Upper lobe of right lung (tissue), 1 donor: ENCODE data around the gene NFIC. TPM values are rescaled to one million over a fixed set of nuclear protein-coding genes. Genes with fewer than 3 reads are reported as not detected.
"Not testable (repeated sequence)": the region's sequence is repeated elsewhere in the genome, so short reads cannot be mapped to it uniquely, and the experiment has no call there.

ENCODE experiments used
- ATAC-seq: fragments of 200-7000 bp; cut with Tn5 transposase; one replicate; pipeline ENCODE4 v1.9.1; 2020; ENCODE audit warnings: mild to moderate bottlenecking, moderate library complexity
- DNase-seq: peaks from one replicate; pipeline ENCODE4 v3.0.0-alpha.2; 2020
- H3K27ac ChIP-seq: fragments of 200-600 bp; one replicate; pipeline ENCODE4 v1.8.0; 2022
- H3K27me3 ChIP-seq: fragments of 200-600 bp; one replicate; pipeline ENCODE4 v1.8.0; 2022; ENCODE audit warnings: mild to moderate bottlenecking
- H3K36me3 ChIP-seq: fragments of 200-600 bp; one replicate; pipeline ENCODE4 v1.8.0; 2022
- H3K4me1 ChIP-seq: fragments of 200-600 bp; one replicate; pipeline ENCODE4 v1.8.0; 2022
- H3K4me3 ChIP-seq: fragments of 200-600 bp; one replicate; pipeline ENCODE4 v1.8.0; 2022; ENCODE audit warnings: mild to moderate bottlenecking
- H3K9me3 ChIP-seq: fragments of 200-600 bp; one replicate; pipeline ENCODE4 v1.8.0; 2022
- CTCF ChIP-seq: fragments of 200-600 bp; IDR thresholded peaks from one replicate; pipeline ENCODE4 v1.8.0; 2022; ENCODE audit warnings: antibody characterized with exemption
- intact Hi-C: fragments of 100-400 bp; cut with DNase I; formaldehyde crosslinking; loops from one replicate; pipeline ENCODE4 v1.11.0; 2022
- total RNA-seq: library from RNA; stranded (reverse); fragmentation: NEBNext Ultra II Directional; extraction: Animal tissue kit (Norgen Biotek cat#: 25700); gene quantifications from one replicate; pipeline ENCODE4 v1.2.1, GENCODE V29; 2021
- donor health status: DM: no; HTN: yes; CAD: no; lungs with severe emphysema.

NFIC gene
- total RNA-seq, 1 donor from 2014 or later: 150 TPM

GRCh38 chr19:3372413-3372812, 6.0 kb downstream of the NFIC start:
- no peak overlapping the region for H3K4me3 ChIP-seq
- no peak for ATAC-seq
- DNase-seq: no peak
- no peak for TF ChIP-seq CTCF
- no peaks in the 10 kb centered on the region for H3K36me3 ChIP-seq
- H3K9me3 ChIP-seq: no peaks in the 10 kb centered on the region
- intact Hi-C loops: no loop called here
- H3K27ac ChIP-seq: peak overlapping the region; percentile 17
- no peaks in the 10 kb centered on the region for H3K27me3 ChIP-seq
- peaks cover 46% of the 10 kb centered on the region for H3K4me1 ChIP-seq

GRCh38 chr19:3373971-3374368, 7.6 kb downstream of the NFIC start:
- Histone ChIP-seq H3K4me3 (no peak overlapping the region), H3K36me3 (no peaks in the 10 kb centered on the region), H3K9me3 (no peaks in the 10 kb centered on the region), H3K27me3 (no peaks in the 10 kb centered on the region), H3K4me1 (peaks cover 36% of the 10 kb centered on the region), H3K27ac (peak overlapping the region; percentile 76)
- DNase-seq (no peak), ATAC-seq (no peak)
- intact Hi-C loops: no loop called here
- TF ChIP-seq CTCF: no peak

GRCh38 chr19:3374369-3375112, 8.2 kb downstream of the NFIC start:
- Histone ChIP-seq H3K36me3 (no peaks in the 10 kb centered on the region), H3K4me1 (peaks cover 31% of the 10 kb centered on the region), H3K4me3 (peak overlapping the region; percentile 5), H3K27ac (peak overlapping the region; percentile 76), H3K27me3 (no peaks in the 10 kb centered on the region), H3K9me3 (no peaks in the 10 kb centered on the region)
- no peak for TF ChIP-seq CTCF
- DNase-seq (peak; percentile 78), ATAC-seq (peak; percentile 47)
- intact Hi-C loops: no loop called here

- H3K27me3 ChIP-seq: no peaks in the 10 kb centered on the region
- ATAC-seq (peak; percentile 75), DNase-seq (peak; percentile 80)
- peak overlapping the region; percentile 5 for H3K4me3 ChIP-seq
- no peaks in the 10 kb centered on the region for H3K36me3 ChIP-seq
- no peaks in the 10 kb centered on the region for H3K9me3 ChIP-seq
- peaks cover 28% of the 10 kb centered on the region for H3K4me1 ChIP-seq
- H3K27ac ChIP-seq: peak overlapping the region; percentile 76
- intact Hi-C loops: no loop called here
- no peak for TF ChIP-seq CTCF
Measured at GRCh38 chr19:3375221-3376090, 9.1 kb downstream of the NFIC start.

- DNase-seq, ATAC-seq, H3K36me3 ChIP-seq, intact Hi-C loops, H3K9me3 ChIP-seq, H3K4me3 ChIP-seq, H3K27me3 ChIP-seq: not testable (repeated sequence)
- Histone ChIP-seq H3K4me1 (peaks cover 30% of the 10 kb centered on the region), H3K27ac (peak overlapping the region; percentile 76)
Measured at GRCh38 chr19:3376091-3376455, 9.7 kb downstream of the NFIC start.
